HG03025 (cell line): ENCODE data around the gene DRC3.

Experiments used
- ATAC-seq: cut with Tn5 transposase; IDR thresholded peaks from one replicate; pipeline ENCODE4 v1.9.1; 2021; ENCODE audit warnings: mild to moderate bottlenecking, moderate library complexity; ENCODE audit not compliant: unreplicated experiment, low FRiP score

Gene DRC3

GRCh38 chr17:17964710-17965109, 8.0 kb upstream of the DRC3 start:
- ATAC-seq = no peak

DNA sequence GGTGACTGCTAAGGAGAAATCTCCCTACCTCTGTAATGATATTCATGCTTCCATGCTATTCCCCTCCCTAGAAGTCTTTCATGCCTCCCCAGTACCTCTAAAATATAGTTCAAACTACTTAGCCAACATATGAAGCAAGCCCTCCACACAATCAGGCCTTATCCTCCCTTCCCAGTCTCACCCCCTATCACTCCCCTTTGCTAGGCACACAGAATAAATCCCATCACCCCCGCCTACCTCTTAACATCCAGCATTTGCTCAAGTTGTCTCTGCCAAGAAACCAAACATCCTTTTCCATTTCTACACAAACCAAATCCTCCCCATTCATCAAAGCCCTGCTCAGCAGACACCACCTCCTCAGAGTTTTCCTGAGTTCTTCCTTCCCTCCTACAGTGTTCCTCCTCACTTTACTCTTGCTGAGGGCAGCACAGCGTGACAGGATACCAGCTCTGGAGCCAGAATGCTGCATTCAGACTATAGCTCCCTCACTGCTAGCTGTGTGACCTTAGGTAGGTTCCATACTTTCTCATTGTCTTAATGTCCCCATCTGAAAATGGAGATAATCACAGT, 7.4 kb upstream of the DRC3 start:
- no peak for ATAC-seq

- ATAC-seq = no peak
Measured at GRCh38 chr17:17966399-17966798, 6.3 kb upstream of the DRC3 start.

DNA sequence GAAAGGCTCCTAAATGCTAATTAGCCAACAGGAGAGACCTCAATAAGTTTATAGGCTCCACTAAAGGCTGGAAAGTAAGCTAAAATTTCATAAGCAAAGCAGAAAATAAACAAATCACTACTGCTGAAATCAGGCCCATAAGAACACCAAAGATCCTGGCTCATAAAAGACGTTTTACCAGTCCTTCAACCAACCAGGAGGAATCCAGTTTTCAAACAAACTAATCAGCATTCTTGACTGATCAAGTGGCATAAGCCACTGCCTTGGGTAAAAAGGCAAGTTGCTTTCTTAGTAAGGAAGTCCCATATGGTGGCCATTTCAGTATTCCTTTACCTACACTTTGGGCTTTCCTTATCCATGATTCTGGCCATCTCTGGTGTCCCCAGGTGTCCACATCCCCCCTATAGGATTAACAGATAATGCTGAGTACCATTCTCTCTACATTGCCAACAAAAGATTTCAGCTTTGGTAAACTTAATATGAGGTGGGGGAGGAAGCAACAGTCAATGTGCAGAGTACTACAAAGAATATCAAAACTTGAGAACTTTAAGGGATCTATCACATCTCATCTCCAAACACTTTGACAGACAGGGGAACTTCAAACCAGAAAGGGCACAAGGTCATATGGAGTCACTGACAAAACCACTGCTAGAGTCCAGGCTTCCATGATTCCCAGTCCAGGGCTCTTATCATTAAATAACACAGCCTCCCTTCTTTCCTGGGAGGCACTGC, 1.8 kb upstream of the DRC3 start:
- no peak for ATAC-seq

DNA sequence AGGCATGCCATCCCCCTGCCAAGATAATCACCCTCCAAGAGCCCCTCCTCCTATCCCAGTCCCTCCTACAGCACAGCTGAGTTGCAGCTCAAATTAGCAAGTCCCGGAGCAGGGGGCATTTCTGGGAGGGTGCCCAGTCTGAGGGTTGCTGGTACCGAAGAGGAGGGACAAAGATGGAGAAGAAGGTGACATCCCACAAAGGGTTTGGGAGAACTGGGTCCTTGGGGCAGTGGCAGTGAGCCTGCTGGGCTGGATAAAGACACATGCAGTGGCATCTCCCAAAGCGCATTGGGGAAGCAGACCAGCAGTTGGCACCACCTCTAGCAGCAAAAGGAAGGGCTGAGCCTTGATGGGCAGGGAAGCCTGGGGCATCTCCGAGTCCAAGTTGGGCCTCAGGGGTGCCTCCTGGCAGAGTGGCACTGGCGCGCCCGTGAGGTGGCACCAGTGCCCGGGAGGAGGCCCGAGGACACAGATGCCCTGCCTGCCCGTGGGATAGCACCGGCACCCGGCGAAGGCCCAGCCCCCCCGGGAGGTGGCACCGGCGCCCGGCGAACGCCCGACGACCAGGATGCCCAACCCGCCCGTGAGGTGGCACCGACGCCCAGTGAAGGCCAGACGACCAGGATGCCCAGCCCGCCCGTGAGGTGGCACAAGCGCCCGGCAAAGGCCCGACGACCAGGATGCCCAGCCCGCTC, 1.1 kb upstream of the DRC3 start:
- ATAC-seq = no peak

DNA sequence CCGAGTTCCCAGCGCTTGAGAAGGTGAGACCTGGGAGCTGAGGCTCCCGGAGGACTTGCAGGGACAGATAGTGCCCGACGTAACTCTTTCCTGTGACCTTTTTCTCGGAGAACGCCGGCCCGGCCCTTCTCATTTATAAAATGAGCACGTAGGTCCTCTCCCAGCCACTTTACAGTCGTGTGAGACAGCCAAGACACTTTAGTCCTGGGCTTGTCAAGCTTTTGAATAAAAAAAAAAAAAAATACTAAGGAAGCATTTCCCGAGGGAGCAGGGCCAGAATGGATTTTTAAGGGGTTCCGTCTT, 241 bp downstream of the DRC3 start:
- ATAC-seq = no peak

DNA sequence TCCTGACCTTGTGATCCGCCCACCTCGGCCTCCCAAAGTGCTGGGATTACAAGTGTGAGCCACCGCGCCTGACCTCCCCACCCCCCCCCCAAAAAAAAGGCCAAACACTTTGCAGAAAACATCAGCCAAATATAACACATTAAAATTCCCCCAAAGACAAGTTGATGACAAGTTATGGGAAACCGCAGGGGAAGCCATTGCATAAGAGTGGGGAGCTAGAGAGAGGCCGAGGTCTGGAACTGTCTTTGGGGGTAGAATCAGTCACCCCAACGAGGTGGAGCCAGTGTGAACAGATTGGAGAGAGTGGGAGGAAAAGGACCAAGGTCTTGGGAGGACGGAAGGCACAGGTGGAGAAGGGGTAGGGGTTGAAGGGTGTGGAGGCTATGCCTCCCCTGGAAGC, 2.8 kb downstream of the DRC3 start:
- no peak for ATAC-seq

GRCh38 chr17:17976931-17977570, 4.4 kb downstream of the DRC3 start:
- no peak for ATAC-seq

GRCh38 chr17:17978481-17979424, 6.1 kb downstream of the DRC3 start:
- no peak for ATAC-seq

DNA sequence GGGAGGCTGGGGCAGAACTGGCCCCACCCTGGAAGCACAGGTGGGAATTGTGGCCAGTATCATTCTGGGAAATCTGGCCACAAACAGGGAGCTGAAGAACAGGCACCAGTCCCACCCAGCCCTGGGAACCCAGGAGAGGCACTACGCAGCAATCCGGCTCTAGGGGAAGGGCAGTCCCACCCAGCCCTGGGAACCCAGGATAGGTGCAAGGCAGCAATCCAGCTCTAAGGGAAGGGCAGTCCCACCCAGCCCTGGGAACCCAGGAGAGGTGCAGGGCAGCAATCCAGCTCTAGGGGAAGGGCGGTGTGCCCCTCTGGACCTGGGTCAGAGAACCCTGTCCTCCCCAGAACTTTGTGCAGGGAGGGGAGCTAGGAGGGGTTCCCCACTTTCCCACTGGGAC, 7.1 kb downstream of the DRC3 start:
- ATAC-seq = no peak

DNA sequence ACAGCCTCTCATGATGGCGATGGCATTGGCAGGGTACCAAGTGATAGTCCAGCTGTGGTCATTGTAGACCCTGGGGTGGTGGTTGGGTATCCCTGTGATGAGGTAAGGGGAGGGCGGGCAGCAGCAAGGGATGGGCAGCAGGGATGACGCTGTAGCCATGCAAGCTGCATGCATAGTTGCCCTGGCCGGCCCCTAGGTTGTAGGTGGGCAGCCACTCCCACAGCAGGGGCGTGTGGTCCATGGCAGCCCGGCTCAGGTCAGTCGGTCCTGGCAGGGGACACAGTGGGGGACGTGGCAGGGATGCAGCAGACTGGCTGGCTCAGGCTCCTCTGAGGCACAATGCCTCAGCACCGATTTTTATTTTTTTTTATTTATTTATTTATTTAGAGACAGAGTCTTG, 8.7 kb downstream of the DRC3 start:
- ATAC-seq = no peak

DNA sequence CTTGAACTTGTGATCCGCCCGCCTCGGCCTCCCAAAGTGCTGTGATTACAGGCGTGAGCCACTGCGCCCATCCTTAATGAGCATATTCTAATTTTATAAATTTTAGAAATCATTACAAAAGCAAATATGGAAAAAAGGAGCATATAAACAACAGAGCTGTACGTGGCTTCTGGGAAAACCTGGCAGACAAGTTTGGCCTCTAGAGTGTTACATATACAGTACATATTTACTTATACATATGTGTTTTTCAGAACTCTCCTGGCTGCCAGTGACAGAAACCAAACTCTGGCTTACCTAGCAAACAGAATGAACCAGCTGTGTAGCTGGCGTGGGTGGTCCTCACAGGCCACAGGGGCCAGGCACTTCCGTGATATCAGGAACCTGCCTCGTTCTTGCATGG, 10.1 kb downstream of the DRC3 start:
- no peak for ATAC-seq

DNA sequence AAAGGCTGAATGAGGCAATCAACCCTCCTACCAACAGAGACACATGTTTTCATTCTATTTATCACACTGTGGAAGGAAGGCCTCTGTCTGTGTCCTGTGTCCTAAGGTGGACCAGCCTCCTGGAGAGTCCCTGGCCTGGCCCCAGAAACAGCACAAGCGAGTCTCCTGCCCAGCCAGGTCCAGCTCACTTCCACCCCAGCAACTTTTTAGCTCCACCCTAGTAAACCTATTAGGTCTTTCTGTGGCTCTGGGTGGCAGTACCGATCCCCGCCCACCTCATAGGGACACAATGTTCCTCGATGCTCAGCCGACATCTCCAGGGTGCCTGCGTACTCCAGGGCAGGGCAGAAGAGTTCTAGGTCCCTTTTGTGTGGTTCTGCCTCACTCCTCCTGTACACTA, 10.7 kb downstream of the DRC3 start:
- ATAC-seq = no peak

DNA sequence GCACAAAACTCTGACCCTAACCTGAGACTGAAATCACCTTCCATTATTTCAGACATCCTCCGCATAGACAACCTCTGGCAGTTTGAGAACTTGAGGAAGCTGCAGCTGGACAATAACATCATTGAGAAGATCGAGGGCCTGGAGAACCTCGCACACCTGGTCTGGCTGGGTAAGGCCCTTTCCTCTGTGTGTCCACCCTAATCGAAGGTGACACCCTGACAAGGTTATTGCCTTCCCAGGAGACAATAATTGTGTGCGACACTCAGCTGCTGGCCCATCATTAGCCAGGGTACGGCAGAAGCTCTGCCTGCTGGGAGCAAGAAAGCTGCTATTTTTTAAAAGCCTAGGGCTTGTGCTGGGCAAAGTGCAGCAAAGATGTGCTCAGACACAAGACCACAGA, 11.1 kb downstream of the DRC3 start:
- no peak for ATAC-seq

GRCh38 chr17:17985153-17985552, 12.5 kb downstream of the DRC3 start:
- ATAC-seq = no peak

- ATAC-seq = no peak
Measured at GRCh38 chr17:17985555-17985954, 12.9 kb downstream of the DRC3 start.

DNA sequence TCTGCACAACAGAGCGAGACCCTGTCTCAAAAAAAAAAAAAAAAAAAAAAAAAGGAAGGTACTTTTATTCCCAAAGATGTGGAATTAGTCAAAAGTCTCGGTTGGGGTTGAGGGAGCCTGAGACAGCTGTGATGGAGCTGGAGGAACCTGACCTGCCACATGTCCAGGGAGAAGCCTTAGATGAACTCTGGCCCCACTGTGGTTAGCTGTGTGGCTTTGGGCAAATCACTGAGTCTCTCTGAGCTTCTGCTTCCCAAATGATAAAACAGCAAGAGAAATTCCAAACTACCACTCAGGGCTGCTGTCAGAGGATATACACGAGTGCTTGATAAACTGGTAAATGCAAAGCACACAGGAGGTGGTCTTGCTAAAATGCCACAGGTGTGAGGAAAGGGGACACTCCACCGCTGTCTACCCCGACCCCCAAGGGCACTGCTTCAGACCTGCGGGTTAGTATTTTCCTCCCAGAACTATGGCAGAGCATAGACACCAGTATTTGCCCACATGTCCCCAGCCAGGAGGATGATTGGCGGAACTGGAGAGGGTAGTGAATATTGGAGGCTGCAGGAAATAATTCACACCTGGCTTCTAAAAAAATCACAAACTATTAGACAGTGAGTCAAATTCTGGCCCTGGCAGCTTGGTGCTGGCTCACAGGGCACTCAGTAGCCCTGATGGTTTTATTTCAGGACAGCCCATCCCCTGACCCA, 14.7 kb downstream of the DRC3 start:
- ATAC-seq = no peak

- ATAC-seq = no peak
Measured at GRCh38 chr17:17987901-17988300, 15.2 kb downstream of the DRC3 start.

DNA sequence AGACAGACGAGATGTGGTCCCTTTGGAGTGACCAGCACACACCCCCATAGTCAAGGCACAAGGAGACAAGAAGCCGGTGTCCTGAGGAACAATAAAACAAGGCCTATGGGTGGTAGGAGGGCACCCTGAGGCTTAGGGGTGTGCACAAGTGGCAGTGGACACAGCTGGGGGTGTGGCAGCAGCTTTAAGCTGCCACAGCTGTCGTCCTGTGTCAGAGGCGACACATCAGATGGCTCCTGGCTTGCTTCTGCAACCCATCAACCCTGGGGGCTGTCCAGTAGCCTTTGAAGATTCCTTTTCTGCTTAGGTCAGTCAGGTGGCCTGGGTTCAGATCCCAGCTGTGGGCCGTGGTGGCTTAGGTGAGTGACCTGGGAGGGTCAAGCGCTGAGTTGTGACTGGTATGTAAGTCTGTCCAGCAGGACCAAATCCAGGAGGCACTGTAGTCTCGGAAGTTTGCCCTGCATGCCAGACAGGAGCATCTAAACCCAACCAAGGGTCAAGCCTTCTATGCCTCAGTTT, 15.8 kb downstream of the DRC3 start:
- ATAC-seq = no peak

GRCh38 chr17:17989081-17989480, 16.4 kb downstream of the DRC3 start:
- no peak for ATAC-seq
